ENCODE results near the gene MC1R.
"Not testable (repeated sequence)": the region's sequence is repeated elsewhere in the genome, so short reads cannot be mapped to it uniquely, and the experiment has no call there.

The MC1R gene

GRCh38 chr16:89913408-89914387 lies 5.0 kb upstream of the MC1R start:
- no peak for DNase-seq (ENCODE audit: low read depth in 1 of 2, low spot score in 1 of 2)

GRCh38 chr16:89914642-89915285 lies 3.9 kb upstream of the MC1R start:
- not testable (repeated sequence) for DNase-seq (ENCODE audit: low read depth in 1 of 2, low spot score in 1 of 2)

- no peak for DNase-seq (ENCODE audit: low read depth in 1 of 2, low spot score in 1 of 2)
Observed at GRCh38 chr16:89915303-89916232, 3.1 kb upstream of the MC1R start.

GRCh38 chr16:89917773-89918452 lies 749 bp upstream of the MC1R start:
- DNase-seq (ENCODE audit: low read depth in 1 of 2, low spot score in 1 of 2) = peak; percentile 59 to 61

- DNase-seq (ENCODE audit: low read depth in 1 of 2, low spot score in 1 of 2) = no peak
Observed at GRCh38 chr16:89919535-89920406, 1.1 kb downstream of the MC1R start.

GRCh38 chr16:89920723-89921122 lies 2.1 kb downstream of the MC1R start:
- DNase-seq (ENCODE audit: low read depth in 1 of 2, low spot score in 1 of 2) = no peak

GRCh38 chr16:89921131-89921701 lies 2.6 kb downstream of the MC1R start:
- DNase-seq (ENCODE audit: low read depth in 1 of 2, low spot score in 1 of 2) = no peak

- DNase-seq (ENCODE audit: low read depth in 1 of 2, low spot score in 1 of 2) = no peak
Observed at GRCh38 chr16:89921702-89922476, 3.2 kb downstream of the MC1R start.

- no peak for DNase-seq (ENCODE audit: low read depth in 1 of 2, low spot score in 1 of 2)
Observed at GRCh38 chr16:89922477-89922883, 3.8 kb downstream of the MC1R start.

- DNase-seq (ENCODE audit: low read depth in 1 of 2, low spot score in 1 of 2) = no peak
Observed at GRCh38 chr16:89922884-89923639, 4.4 kb downstream of the MC1R start, which contains the start of gene TUBB3. TSS of gene TUBB3 (plus strand) at chr16:89923342. CDS start at chr16:89923402, 60 bp downstream.

GRCh38 chr16:89923640-89924296 lies 5.1 kb downstream of the MC1R start:
- no peak for DNase-seq (ENCODE audit: low read depth in 1 of 2, low spot score in 1 of 2)

- no peak for DNase-seq (ENCODE audit: low read depth in 1 of 2, low spot score in 1 of 2)
Observed at GRCh38 chr16:89924297-89924924, 5.7 kb downstream of the MC1R start.

GRCh38 chr16:89924925-89925307 lies 6.3 kb downstream of the MC1R start:
- no peak for DNase-seq (ENCODE audit: low read depth in 1 of 2, low spot score in 1 of 2)

- no peak for DNase-seq (ENCODE audit: low read depth in 1 of 2, low spot score in 1 of 2)
Observed at GRCh38 chr16:89925596-89926079, 7.0 kb downstream of the MC1R start.

GRCh38 chr16:89931305-89931896 lies 12.7 kb downstream of the MC1R start:
- no peak for DNase-seq (ENCODE audit: low read depth in 1 of 2, low spot score in 1 of 2)

GRCh38 chr16:89931964-89932363 lies 13.3 kb downstream of the MC1R start:
- no peak for DNase-seq (ENCODE audit: low read depth in 1 of 2, low spot score in 1 of 2)

Data from activated T-helper 1 cell treated with anti-CD3 and anti-CD28 coated beads, Interleukin-2, amount 50 U/mL, for 16 hours (primary cell).